ENCODE measurements around the gene USH1G.
"Not testable (repeated sequence)": the region's sequence is repeated elsewhere in the genome, so short reads cannot be mapped to it uniquely, and the experiment has no call there.

USH1G gene

GRCh38 chr17:74907012-74907411 lies 16.0 kb downstream of the USH1G start:
- peaks cover 10% of the 10 kb centered on the region; the same call in 1 of the 2 replicates for H3K9me3 ChIP-seq (ENCODE audit: insufficient read depth, low read length)
- no peaks in the 10 kb centered on the region for H3K27me3 ChIP-seq (ENCODE audit: insufficient read depth, insufficient read length)
- H3K4me1 ChIP-seq (ENCODE audit: insufficient read depth, insufficient read length), result peaks cover 7% of the 10 kb centered on the region
- no peak overlapping the region for H3K9ac ChIP-seq (ENCODE audit: insufficient read length, low read depth)
- no peaks in the 10 kb centered on the region for H3K36me3 ChIP-seq (ENCODE audit: insufficient read depth, insufficient read length, low read length)
- no peak for DNase-seq (ENCODE audit: low read depth, low spot score)
- no peak for TF ChIP-seq SUZ12 (IDR thresholded peaks at IDR 0.05; ENCODE audit: extremely low read depth, insufficient read depth, insufficient read length)
- no peak for TF ChIP-seq ZNF274 (IDR thresholded peaks at IDR 0.05; ENCODE audit: low read depth, low read length)
- no peak overlapping the region for H3K4me3 ChIP-seq (ENCODE audit: insufficient read length, low read depth)

- H3K9ac ChIP-seq (ENCODE audit: insufficient read length, low read depth); H3K9me3 ChIP-seq (ENCODE audit: insufficient read depth, low read length); H3K4me3 ChIP-seq (ENCODE audit: insufficient read length, low read depth); H3K4me1 ChIP-seq (ENCODE audit: insufficient read depth, insufficient read length); H3K27me3 ChIP-seq (ENCODE audit: insufficient read depth, insufficient read length); DNase-seq (ENCODE audit: low read depth, low spot score); H3K36me3 ChIP-seq (ENCODE audit: insufficient read depth, insufficient read length, low read length): not testable (repeated sequence)
Observed at GRCh38 chr17:74906214-74906793, 16.8 kb downstream of the USH1G start.

- TF ChIP-seq YY1 (IDR thresholded peaks at IDR 0.05; ENCODE audit: insufficient read depth, insufficient read length) (no peak), SUZ12 (IDR thresholded peaks at IDR 0.05; ENCODE audit: extremely low read depth, insufficient read depth, insufficient read length) (no peak), ZNF274 (IDR thresholded peaks at IDR 0.05; ENCODE audit: low read depth, low read length) (no peak)
- Histone ChIP-seq H3K4me3 (ENCODE audit: insufficient read length, low read depth) (no peak overlapping the region), H3K4me1 (ENCODE audit: insufficient read depth, insufficient read length) (peaks cover 7% of the 10 kb centered on the region), H3K9me3 (ENCODE audit: insufficient read depth, low read length) (peaks cover 10% of the 10 kb centered on the region; the same call in 1 of the 2 replicates), H3K9ac (ENCODE audit: insufficient read length, low read depth) (no peak overlapping the region), H3K36me3 (ENCODE audit: insufficient read depth, insufficient read length, low read length) (no peaks in the 10 kb centered on the region), H3K27me3 (ENCODE audit: insufficient read depth, insufficient read length) (no peaks in the 10 kb centered on the region)
- no peak for DNase-seq (ENCODE audit: low read depth, low spot score)
Observed at GRCh38 chr17:74904687-74905409, 18.2 kb downstream of the USH1G start.

- H3K27me3 ChIP-seq (ENCODE audit: insufficient read depth, insufficient read length), result no peaks in the 10 kb centered on the region
- H3K4me1 ChIP-seq (ENCODE audit: insufficient read depth, insufficient read length), result peaks cover 7% of the 10 kb centered on the region
- no peak overlapping the region for H3K9ac ChIP-seq (ENCODE audit: insufficient read length, low read depth)
- no peak for TF ChIP-seq SUZ12 (IDR thresholded peaks at IDR 0.05; ENCODE audit: extremely low read depth, insufficient read depth, insufficient read length)
- TF ChIP-seq YY1 (IDR thresholded peaks at IDR 0.05; ENCODE audit: insufficient read depth, insufficient read length), result no peak
- no peak for TF ChIP-seq ZNF274 (IDR thresholded peaks at IDR 0.05; ENCODE audit: low read depth, low read length)
- DNase-seq (ENCODE audit: low read depth, low spot score), result no peak
- no peaks in the 10 kb centered on the region for H3K36me3 ChIP-seq (ENCODE audit: insufficient read depth, insufficient read length, low read length)
- H3K4me3 ChIP-seq (ENCODE audit: insufficient read length, low read depth), result no peak overlapping the region
- H3K9me3 ChIP-seq (ENCODE audit: insufficient read depth, low read length), result peaks cover 10% of the 10 kb centered on the region; the same call in 1 of the 2 replicates
Observed at GRCh38 chr17:74903671-74904070, 19.4 kb downstream of the USH1G start.

- Histone ChIP-seq H3K36me3 (ENCODE audit: insufficient read depth, insufficient read length, low read length) (no peaks in the 10 kb centered on the region), H3K9ac (ENCODE audit: insufficient read length, low read depth) (no peak overlapping the region), H3K9me3 (ENCODE audit: insufficient read depth, low read length) (peaks cover 10% of the 10 kb centered on the region; the same call in 1 of the 2 replicates), H3K4me3 (ENCODE audit: insufficient read length, low read depth) (no peak overlapping the region), H3K4me1 (ENCODE audit: insufficient read depth, insufficient read length) (peaks cover 7% of the 10 kb centered on the region), H3K27me3 (ENCODE audit: insufficient read depth, insufficient read length) (no peaks in the 10 kb centered on the region)
- TF ChIP-seq SUZ12 (IDR thresholded peaks at IDR 0.05; ENCODE audit: extremely low read depth, insufficient read depth, insufficient read length) (no peak), YY1 (IDR thresholded peaks at IDR 0.05; ENCODE audit: insufficient read depth, insufficient read length) (no peak), ZNF274 (IDR thresholded peaks at IDR 0.05; ENCODE audit: low read depth, low read length) (no peak)
- DNase-seq (ENCODE audit: low read depth, low spot score), result no peak
Observed at GRCh38 chr17:74903034-74903433, 20.0 kb downstream of the USH1G start.

GRCh38 chr17:74901353-74902135 lies 21.5 kb downstream of the USH1G start:
- H3K4me1 ChIP-seq (ENCODE audit: insufficient read depth, insufficient read length), result peaks cover 7% of the 10 kb centered on the region
- H3K4me3 ChIP-seq (ENCODE audit: insufficient read length, low read depth), result no peak overlapping the region
- DNase-seq (ENCODE audit: low read depth, low spot score), result no peak
- H3K9ac ChIP-seq (ENCODE audit: insufficient read length, low read depth), result no peak overlapping the region
- TF ChIP-seq SUZ12 (IDR thresholded peaks at IDR 0.05; ENCODE audit: extremely low read depth, insufficient read depth, insufficient read length) (no peak), ZNF274 (IDR thresholded peaks at IDR 0.05; ENCODE audit: low read depth, low read length) (no peak), YY1 (IDR thresholded peaks at IDR 0.05; ENCODE audit: insufficient read depth, insufficient read length) (no peak)
- no peaks in the 10 kb centered on the region for H3K36me3 ChIP-seq (ENCODE audit: insufficient read depth, insufficient read length, low read length)
- no peaks in the 10 kb centered on the region for H3K9me3 ChIP-seq (ENCODE audit: insufficient read depth, low read length)
- H3K27me3 ChIP-seq (ENCODE audit: insufficient read depth, insufficient read length), result peaks cover 3% of the 10 kb centered on the region

- no peak for DNase-seq (ENCODE audit: low read depth, low spot score)
- peaks cover 16% of the 10 kb centered on the region for H3K27me3 ChIP-seq (ENCODE audit: insufficient read depth, insufficient read length)
- TF ChIP-seq SUZ12 (IDR thresholded peaks at IDR 0.05; ENCODE audit: extremely low read depth, insufficient read depth, insufficient read length), result no peak
- TF ChIP-seq YY1 (IDR thresholded peaks at IDR 0.05; ENCODE audit: insufficient read depth, insufficient read length), result no peak
- no peak overlapping the region for H3K4me3 ChIP-seq (ENCODE audit: insufficient read length, low read depth)
- H3K36me3 ChIP-seq (ENCODE audit: insufficient read depth, insufficient read length, low read length), result no peaks in the 10 kb centered on the region
- H3K9ac ChIP-seq (ENCODE audit: insufficient read length, low read depth), result no peak overlapping the region
- H3K4me1 ChIP-seq (ENCODE audit: insufficient read depth, insufficient read length), result peaks cover 7% of the 10 kb centered on the region
- no peaks in the 10 kb centered on the region for H3K9me3 ChIP-seq (ENCODE audit: insufficient read depth, low read length)
Observed at GRCh38 chr17:74900208-74900607, 22.8 kb downstream of the USH1G start.
